VCaP (cell line): ENCODE results near the gene PTCHD1.

Experiments
- H3K27ac ChIP-seq: fragments of 450-650 bp; 2 replicates; pipeline ENCODE4 v1.5.1; 2017
- CTCF ChIP-seq: fragments of 450-650 bp; conservative IDR thresholded peaks from 2 replicates; pipeline ENCODE4 v1.5.1; 2017; ENCODE audit warnings: mild to moderate bottlenecking, moderate library complexity

Gene PTCHD1

GRCh38 chrX:23334848-23335599 lies at the start of gene PTCHD1:
PTCHD1 (plus strand) TSS chrX:23334849; CDS start chrX:23334876, 27 bp downstream.
- no peak for TF ChIP-seq CTCF
- no peak within 1 kb of the TSS for H3K27ac ChIP-seq

- no peak overlapping the region for H3K27ac ChIP-seq
- no peak for TF ChIP-seq CTCF
These were observed 47.9 kb upstream of the PTCHD1 start for GRCh38 chrX:23286731-23287130.

GRCh38 chrX:23287191-23287725 lies 47.4 kb upstream of the PTCHD1 start:
- no peak for TF ChIP-seq CTCF

GRCh38 chrX:23292354-23292987 lies 42.2 kb upstream of the PTCHD1 start:
- TF ChIP-seq CTCF = no peak
- H3K27ac ChIP-seq = peak overlapping the region; percentile 23; the same call in 1 of the 2 replicates

More at GRCh38 chrX:23287191-23287725, 47.4 kb upstream of the PTCHD1 start:
- no peak overlapping the region for H3K27ac ChIP-seq

- H3K27ac ChIP-seq = peak overlapping the region; percentile 23; the same call in 1 of the 2 replicates
- TF ChIP-seq CTCF = no peak
These were observed 41.5 kb upstream of the PTCHD1 start for GRCh38 chrX:23292988-23293651.

GRCh38 chrX:23304881-23305280 lies 29.8 kb upstream of the PTCHD1 start:
- no peak for TF ChIP-seq CTCF

GRCh38 chrX:23311731-23312130 lies 22.9 kb upstream of the PTCHD1 start:
- TF ChIP-seq CTCF = no peak
- H3K27ac ChIP-seq = no peak overlapping the region

More at GRCh38 chrX:23304881-23305280, 29.8 kb upstream of the PTCHD1 start:
- H3K27ac ChIP-seq = no peak overlapping the region
